CD4-positive, alpha-beta T cell (primary cell): ENCODE data around the gene ALOX12B. TPM values are rescaled to one million over a fixed set of nuclear protein-coding genes. Genes with fewer than 3 reads are reported as not detected.

Source experiments
- ATAC-seq: fragments of 200-7000 bp; cut with Tn5 transposase; one replicate; pipeline ENCODE4 v1.10.0; 2022; ENCODE audit warnings: mild to moderate bottlenecking; ENCODE audit not compliant: poor library complexity
- CTCF ChIA-PET: fragments of 350-600 bp; sonication (Branson Sonifier 250); formaldehyde crosslinking; loops from one replicate; lab custom pipeline; 2021; ENCODE audit warnings: antibody characterized with exemption, inconsistent platforms; lab: Charles Lee
- POLR2A ChIA-PET: fragments of 350-600 bp; sonication (Branson Sonifier 250); formaldehyde crosslinking; loops from one replicate; lab custom pipeline; 2021; ENCODE audit warnings: antibody characterized with exemption, inconsistent platforms; lab: Charles Lee
- DNase-seq, 14 experiments: peaks; one replicate each; pipeline ENCODE4 v3.0.0-alpha.2; 2013 to 2020; ENCODE audit warnings: mixed read lengths in 2 of 14
- H3K27ac ChIP-seq, 2 donors: one replicate each; pipeline versions ENCODE4 v1.5.1 to v1.7.0; 2013; ENCODE audit warnings: low read length in 2 of 2, low read depth in 1 of 2, mild to moderate bottlenecking in 1 of 2
- H3K27me3 ChIP-seq, 2 experiments: 1 replicate in 1 of 2; 2 replicates in 1 of 2; pipeline versions ENCODE4 v1.6.1 to v1.7.0; 2013; ENCODE audit warnings: low read length in 2 of 2, control low read depth in 1 of 2, mild to moderate bottlenecking in 1 of 2, moderate library complexity in 1 of 2; ENCODE audit not compliant: insufficient read depth in 2 of 2, control insufficient read depth in 1 of 2
- H3K36me3 ChIP-seq: one replicate; pipeline ENCODE4 v1.6.1; 2013; ENCODE audit warnings: low read length, control low read depth; ENCODE audit not compliant: insufficient read depth
- H3K4me1 ChIP-seq: one replicate; pipeline ENCODE4 v1.6.1; 2013; ENCODE audit warnings: low read length, control low read depth; ENCODE audit not compliant: insufficient read depth
- H3K4me3 ChIP-seq: one replicate; pipeline ENCODE4 v1.5.1; 2013; ENCODE audit warnings: mild to moderate bottlenecking, low read length, moderate library complexity
- H3K9me3 ChIP-seq, 2 experiments: 1 replicate in 1 of 2; 2 replicates in 1 of 2; pipeline versions ENCODE4 v1.6.1 to v1.7.0; 2013; ENCODE audit warnings: low read length in 2 of 2, mild to moderate bottlenecking in 2 of 2, control low read depth in 1 of 2, moderate library complexity in 1 of 2; ENCODE audit not compliant: control insufficient read depth in 1 of 2, insufficient read depth in 1 of 2
- H3K27ac Mint-ChIP-seq: one replicate; pipeline ENCODE4 v1.8.0; 2020; ENCODE audit warnings: mixed read lengths
- H3K27me3 Mint-ChIP-seq: one replicate; pipeline ENCODE4 v1.8.0; 2021; ENCODE audit warnings: mixed read lengths
- H3K36me3 Mint-ChIP-seq: one replicate; pipeline ENCODE4 v1.8.0; 2021; ENCODE audit warnings: low read depth, mixed read lengths
- H3K4me1 Mint-ChIP-seq: one replicate; pipeline ENCODE4 v1.8.0; 2021; ENCODE audit warnings: low read depth, mixed read lengths
- H3K4me3 Mint-ChIP-seq: one replicate; pipeline ENCODE4 v1.8.0; 2020; ENCODE audit warnings: mild to moderate bottlenecking, mixed read lengths
- H3K9me3 Mint-ChIP-seq: one replicate; pipeline ENCODE4 v1.8.0; 2020; ENCODE audit warnings: mixed read lengths
- intact Hi-C, 2 experiments: fragments of 100-400 bp; cut with DNase I in 1 of 2; cut with micrococcal nuclease in 1 of 2; formaldehyde crosslinking; loops; one replicate each; pipeline versions ENCODE4 v1.15.1 to v1.9.0; 2023 to 2025; cut with DNase I, micrococcal nuclease
- total RNA-seq, 174 experiments: library from RNA in 2 of 174; stranded (reverse) in 2 of 174; gene quantifications; one replicate each; pipeline ENCODE4 v1.2.3 and lab custom pipeline; 2021 to 2026
- TF ChIP-seq, protein P1 (sequence below): fragments of 200-600 bp; IDR thresholded peaks from one replicate; pipeline ENCODE4 v1.8.0; 2022; ENCODE audit warnings: antibody characterized with exemption, mild to moderate bottlenecking

ALOX12B gene
- total RNA-seq, 2 experiments from 2014 or later: 0.41 TPM; not detected in 1

DNA sequence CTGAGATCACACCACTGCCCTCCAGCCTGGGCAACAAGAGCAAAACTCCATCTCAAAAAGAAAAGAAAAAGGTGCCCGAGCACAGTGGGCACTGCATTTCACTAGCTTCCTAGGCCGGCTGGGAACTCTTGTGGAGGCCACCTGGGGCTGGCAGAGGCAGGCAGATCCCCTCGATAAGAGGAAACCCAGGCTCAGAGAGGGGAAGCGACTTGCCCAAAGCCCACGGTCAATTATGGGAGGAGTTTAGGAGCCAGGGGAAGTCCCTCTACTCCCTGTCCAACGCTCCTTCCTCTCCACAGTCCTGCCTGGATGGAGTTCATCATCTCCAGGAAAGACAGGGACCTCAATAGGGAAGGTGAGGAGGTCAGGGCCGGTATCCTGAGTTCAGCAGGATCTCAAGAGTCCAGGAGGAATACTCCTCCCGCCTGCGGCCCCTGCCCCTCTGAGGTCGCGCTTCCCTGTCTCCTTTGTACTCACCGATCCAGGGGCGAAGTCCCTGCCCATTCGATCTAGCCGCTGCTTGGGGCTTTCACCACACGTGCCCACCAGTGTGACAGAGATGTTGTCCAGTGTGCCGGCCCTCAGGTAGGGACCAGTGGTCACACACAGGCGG lies 30.0 kb upstream of the ALOX12B start:
- Histone ChIP-seq H3K27ac (no peak overlapping the region), H3K4me3 (peak overlapping the region; percentile 57), H3K36me3 (no peaks in the 10 kb centered on the region), H3K4me1 (peaks cover 50% of the 10 kb centered on the region), H3K27me3 (peaks cover 31 to 40% of the 10 kb centered on the region in 2 experiments), H3K9me3 (no peaks in the 10 kb centered on the region)
- H3K27ac Mint-ChIP-seq: peak overlapping the region; percentile 100
- H3K36me3 Mint-ChIP-seq: peaks cover 33% of the 10 kb centered on the region
- POLR2A ChIA-PET: interaction anchor here (0.9 to 4.0 kb wide), 6 partner anchors 21 to 130 kb away, joined by 3 to 24 read pairs (median 4); partner anchors contain the start of gene CTC1
- H3K27me3 Mint-ChIP-seq: peaks cover 70% of the 10 kb centered on the region
- H3K9me3 Mint-ChIP-seq: peaks cover 2% of the 10 kb centered on the region
- intact Hi-C loops: loop anchor here in 1 of 2 experiments (10.0 kb wide), 1 partner anchor 257 kb away; the partner anchor contains the start of gene KRABD2
- TF ChIP-seq, protein P1, sequence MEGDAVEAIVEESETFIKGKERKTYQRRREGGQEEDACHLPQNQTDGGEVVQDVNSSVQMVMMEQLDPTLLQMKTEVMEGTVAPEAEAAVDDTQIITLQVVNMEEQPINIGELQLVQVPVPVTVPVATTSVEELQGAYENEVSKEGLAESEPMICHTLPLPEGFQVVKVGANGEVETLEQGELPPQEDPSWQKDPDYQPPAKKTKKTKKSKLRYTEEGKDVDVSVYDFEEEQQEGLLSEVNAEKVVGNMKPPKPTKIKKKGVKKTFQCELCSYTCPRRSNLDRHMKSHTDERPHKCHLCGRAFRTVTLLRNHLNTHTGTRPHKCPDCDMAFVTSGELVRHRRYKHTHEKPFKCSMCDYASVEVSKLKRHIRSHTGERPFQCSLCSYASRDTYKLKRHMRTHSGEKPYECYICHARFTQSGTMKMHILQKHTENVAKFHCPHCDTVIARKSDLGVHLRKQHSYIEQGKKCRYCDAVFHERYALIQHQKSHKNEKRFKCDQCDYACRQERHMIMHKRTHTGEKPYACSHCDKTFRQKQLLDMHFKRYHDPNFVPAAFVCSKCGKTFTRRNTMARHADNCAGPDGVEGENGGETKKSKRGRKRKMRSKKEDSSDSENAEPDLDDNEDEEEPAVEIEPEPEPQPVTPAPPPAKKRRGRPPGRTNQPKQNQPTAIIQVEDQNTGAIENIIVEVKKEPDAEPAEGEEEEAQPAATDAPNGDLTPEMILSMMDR: no peak
- no peak for ATAC-seq
- peaks cover 40% of the 10 kb centered on the region for H3K4me1 Mint-ChIP-seq
- peak in 2 of 14 experiments; percentile 36 to 46 for DNase-seq
- CTCF ChIA-PET: interaction anchor here (1.7 to 2.0 kb wide), 2 partner anchors 38 to 108 kb away, joined by 4 to 6 read pairs; no protein-coding TSS in a partner anchor
- H3K4me3 Mint-ChIP-seq: peak overlapping the region; percentile 99

DNA sequence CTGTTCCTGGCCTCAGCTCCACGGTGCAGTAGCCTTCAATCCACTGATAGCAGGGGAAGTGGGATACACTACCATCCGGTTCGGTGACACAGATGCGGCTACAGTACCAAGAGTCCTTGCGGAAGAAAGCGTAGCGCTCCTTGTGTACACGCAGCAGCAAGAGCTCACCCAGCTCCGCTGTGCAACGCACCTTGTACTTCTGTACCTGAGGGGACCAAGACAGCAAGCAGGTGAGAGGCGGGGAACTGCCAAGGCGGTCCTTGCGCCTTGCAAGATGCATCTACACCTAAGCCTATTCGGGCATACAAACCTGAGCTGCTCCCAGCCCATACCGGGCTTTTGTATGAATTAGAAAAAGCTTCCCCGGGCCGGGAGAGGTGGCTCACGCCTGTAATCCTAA lies 29.3 kb upstream of the ALOX12B start:
- peak overlapping the region; percentile 50 for H3K4me3 Mint-ChIP-seq
- no peak overlapping the region for H3K27ac ChIP-seq
- peaks cover 70% of the 10 kb centered on the region for H3K27me3 Mint-ChIP-seq
- peaks cover 33% of the 10 kb centered on the region for H3K36me3 Mint-ChIP-seq
- H3K4me3 ChIP-seq: no peak overlapping the region
- H3K9me3 Mint-ChIP-seq: peaks cover 2% of the 10 kb centered on the region
- intact Hi-C loops: loop anchor here in 1 of 2 experiments (10.0 kb wide), 1 partner anchor 258 kb away; the partner anchor contains the start of gene KRABD2
- CTCF ChIA-PET: interaction anchor here (1.7 kb wide), 1 partner anchor 37 kb away, joined by 4 read pairs; no protein-coding TSS in a partner anchor
- ATAC-seq (no peak), DNase-seq (peak in 1 of 14 experiments; percentile 22)
- peaks cover 33 to 37% of the 10 kb centered on the region in 2 experiments for H3K27me3 ChIP-seq
- H3K9me3 ChIP-seq: no peaks in the 10 kb centered on the region
- peaks cover 37% of the 10 kb centered on the region for H3K4me1 Mint-ChIP-seq
- H3K27ac Mint-ChIP-seq: peak overlapping the region; percentile 27
- TF ChIP-seq, protein P1: no peak
- H3K36me3 ChIP-seq: no peaks in the 10 kb centered on the region
- H3K4me1 ChIP-seq: peaks cover 43% of the 10 kb centered on the region
- POLR2A ChIA-PET: interaction anchor here (0.9 to 3.2 kb wide), 5 partner anchors 22 to 131 kb away, joined by 3 to 10 read pairs (median 3); partner anchors contain the start of gene CTC1

GRCh38 chr17:8110907-8111306 lies 23.4 kb upstream of the ALOX12B start:
- peaks cover 13% of the 10 kb centered on the region for H3K4me1 ChIP-seq
- no peaks in the 10 kb centered on the region for H3K36me3 ChIP-seq
- ATAC-seq: no peak
- peaks cover 17 to 20% of the 10 kb centered on the region in 2 experiments for H3K27me3 ChIP-seq
- H3K9me3 ChIP-seq: no peaks in the 10 kb centered on the region
- ChIA-PET CTCF (interaction anchor here (1.1 to 2.4 kb wide), 10 partner anchors 8 to 53 kb away, joined by 3 to 17 read pairs (median 9); partner anchors contain the start of genes ALOXE3 and HES7), POLR2A (interaction anchor here (0.8 to 2.2 kb wide), 8 partner anchors 9 to 137 kb away, joined by 3 to 41 read pairs (median 6); partner anchors contain the start of genes ALOXE3, CTC1 and HES7)
- peaks cover 37% of the 10 kb centered on the region for H3K27me3 Mint-ChIP-seq
- H3K4me3 ChIP-seq: no peak overlapping the region
- no peaks in the 10 kb centered on the region for H3K9me3 Mint-ChIP-seq
- peaks cover 4% of the 10 kb centered on the region for H3K4me1 Mint-ChIP-seq
- TF ChIP-seq, protein P1: no peak
- H3K27ac ChIP-seq: no peak overlapping the region
- intact Hi-C loops: loop anchor here (1.0 to 10.0 kb wide), 4 partner anchors 17 to 264 kb away; partner anchors contain the start of gene KRABD2 (in 1 of the 2)
- peak overlapping the region; percentile 70 for H3K4me3 Mint-ChIP-seq
- H3K27ac Mint-ChIP-seq: no peak overlapping the region
- DNase-seq: no peak
- H3K36me3 Mint-ChIP-seq: no peaks in the 10 kb centered on the region
